Measurements from ENCODE around the gene HDGF.

Gene HDGF

GRCh38 chr1:156747742-156748669, 3.5 kb downstream of the HDGF start:
- TF ChIP-seq CTCF (IDR thresholded peaks at IDR 0.05; ENCODE audit: low read depth, low read length), result no peak
- in situ Hi-C loops (cut with HindIII; ENCODE audit: low sequenced_read_pairs), result no loop called here
- peak overlapping the region; percentile 83 for H3K4me3 ChIP-seq (ENCODE audit: low read depth, low read length)
- DNase-seq (ENCODE audit: low read depth, low spot score), result no peak

DNA sequence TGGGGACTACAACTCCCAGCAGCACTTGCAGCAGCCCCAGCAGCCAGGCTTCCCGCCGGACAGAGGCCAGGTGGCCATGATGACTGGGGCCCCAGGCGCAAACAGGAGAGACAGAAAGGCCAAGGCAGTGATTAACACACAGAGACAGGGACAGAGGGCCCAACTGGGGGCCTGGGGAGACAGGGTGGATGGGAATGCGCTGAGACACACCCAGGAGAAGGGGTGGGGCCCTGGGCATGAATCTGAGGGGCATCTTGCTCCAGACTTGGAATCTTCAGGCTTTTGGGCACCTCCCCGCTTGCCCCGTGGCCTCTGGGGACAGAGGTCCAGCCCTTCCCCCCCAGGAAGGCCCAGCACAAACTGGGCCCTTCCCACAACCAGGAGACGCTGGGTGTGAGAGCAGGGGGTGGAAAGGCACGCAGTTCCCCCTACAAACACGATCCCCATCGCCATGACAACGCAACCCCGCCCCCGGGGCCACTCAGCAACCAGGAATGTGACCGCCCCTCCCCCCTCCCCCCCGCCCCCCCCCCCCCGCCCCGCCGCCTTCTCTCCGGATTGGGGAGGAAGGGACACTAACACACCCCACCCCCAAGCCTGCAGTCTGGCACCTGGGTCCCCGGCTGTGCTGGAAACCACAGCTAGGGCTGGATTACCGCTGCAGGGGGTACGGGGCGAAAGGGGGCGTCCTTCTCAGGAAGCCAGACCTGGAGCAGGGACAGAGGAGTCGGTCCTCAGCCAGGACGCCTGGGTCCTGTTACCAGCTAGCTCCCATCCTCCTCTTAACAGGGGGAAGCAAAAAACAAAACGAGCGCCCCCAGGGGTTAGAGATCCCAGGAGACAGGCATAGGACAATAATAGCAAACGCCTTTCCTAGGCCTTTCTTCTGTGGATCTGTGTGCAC, 4.5 kb downstream of the HDGF start:
- in situ Hi-C loops (cut with HindIII; ENCODE audit: low sequenced_read_pairs), result no loop called here
- peak; percentile 25 for TF ChIP-seq CTCF (IDR thresholded peaks at IDR 0.05; ENCODE audit: low read depth, low read length)
- peak; percentile 91 for DNase-seq (ENCODE audit: low read depth, low spot score)
- H3K4me3 ChIP-seq (ENCODE audit: low read depth, low read length), result peak overlapping the region; percentile 42

DNA sequence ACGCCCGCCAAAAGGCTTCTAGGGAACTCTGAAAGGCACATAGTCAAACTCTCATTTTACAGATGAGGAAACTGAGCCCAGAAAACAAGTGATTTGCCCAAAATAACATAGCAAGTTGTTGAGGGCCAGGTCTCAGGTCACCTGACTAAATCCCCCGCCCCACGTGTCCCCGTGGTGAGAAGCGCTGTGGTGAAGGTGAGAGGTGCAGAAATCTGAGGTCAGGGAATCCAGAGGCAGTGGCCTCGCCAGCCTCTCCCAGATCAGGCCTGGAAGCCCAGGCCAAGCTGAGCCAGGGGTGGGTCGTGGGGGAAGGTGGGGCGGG, 5.1 kb downstream of the HDGF start:
- no peak for TF ChIP-seq CTCF (IDR thresholded peaks at IDR 0.05; ENCODE audit: low read depth, low read length)
- peak overlapping the region; percentile 42 for H3K4me3 ChIP-seq (ENCODE audit: low read depth, low read length)
- no peak for DNase-seq (ENCODE audit: low read depth, low spot score)
- in situ Hi-C loops (cut with HindIII; ENCODE audit: low sequenced_read_pairs), result no loop called here

DNA sequence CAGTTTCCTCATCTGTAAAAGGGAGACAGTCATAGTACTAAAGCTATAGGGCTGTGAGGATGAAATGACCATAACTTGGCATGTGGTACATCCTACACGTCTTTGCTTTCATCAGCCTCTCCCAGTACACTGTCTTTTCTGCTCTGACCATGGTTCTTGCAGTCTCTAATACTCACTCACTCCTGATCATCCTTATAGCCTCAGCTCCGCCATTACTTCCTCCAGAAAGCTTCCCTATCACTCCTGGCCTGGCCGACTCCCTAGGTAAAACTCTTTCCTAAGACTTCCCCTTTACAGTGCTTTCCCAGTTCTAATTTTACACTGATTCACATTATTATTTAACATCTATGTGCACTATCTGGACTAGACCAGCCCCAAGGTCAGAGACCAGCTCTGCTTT, 5.6 kb downstream of the HDGF start:
- no peak overlapping the region for H3K4me3 ChIP-seq (ENCODE audit: low read depth, low read length)

DNA sequence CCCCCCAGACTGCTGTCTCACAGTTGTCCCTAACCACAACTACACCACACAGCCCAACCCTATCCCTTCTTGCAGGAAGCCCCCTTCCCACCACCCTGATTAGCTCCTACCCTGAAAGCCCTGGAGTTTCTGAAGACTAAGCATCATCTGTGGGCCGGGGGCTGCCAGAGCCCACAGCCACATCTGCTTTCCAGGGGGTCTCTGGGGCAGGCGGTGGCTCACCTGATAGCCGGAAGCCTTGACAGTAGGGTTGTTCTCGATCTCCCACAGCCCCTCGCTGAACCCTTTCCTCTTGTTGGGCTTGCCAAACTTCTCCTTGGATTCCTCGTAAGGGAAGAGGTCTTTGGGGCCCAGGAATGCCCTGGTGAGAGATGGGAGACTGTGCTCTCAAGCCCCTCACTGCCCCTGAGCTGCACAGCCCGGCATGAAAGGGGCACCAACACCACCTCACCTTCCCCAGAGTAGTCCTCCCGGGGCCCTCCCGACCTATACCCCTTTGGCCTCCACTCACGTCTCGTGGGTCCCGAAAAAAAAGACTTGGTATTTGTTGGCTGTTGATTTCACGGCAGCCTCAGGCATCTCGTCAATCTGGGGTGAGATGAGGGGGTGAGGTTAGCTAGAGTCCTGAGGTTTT, 6.6 kb downstream of the HDGF start:
- in situ Hi-C loops (cut with HindIII; ENCODE audit: low sequenced_read_pairs), result no loop called here
- no peak overlapping the region for H3K4me3 ChIP-seq (ENCODE audit: low read depth, low read length)
- DNase-seq (ENCODE audit: low read depth, low spot score), result no peak
- TF ChIP-seq CTCF (IDR thresholded peaks at IDR 0.05; ENCODE audit: low read depth, low read length), result no peak

More for the DNA sequence above, 5.6 kb downstream of the HDGF start:
- TF ChIP-seq CTCF (IDR thresholded peaks at IDR 0.05; ENCODE audit: low read depth, low read length), result no peak
- DNase-seq (ENCODE audit: low read depth, low spot score), result no peak
- in situ Hi-C loops (cut with HindIII; ENCODE audit: low sequenced_read_pairs), result no loop called here

DNA sequence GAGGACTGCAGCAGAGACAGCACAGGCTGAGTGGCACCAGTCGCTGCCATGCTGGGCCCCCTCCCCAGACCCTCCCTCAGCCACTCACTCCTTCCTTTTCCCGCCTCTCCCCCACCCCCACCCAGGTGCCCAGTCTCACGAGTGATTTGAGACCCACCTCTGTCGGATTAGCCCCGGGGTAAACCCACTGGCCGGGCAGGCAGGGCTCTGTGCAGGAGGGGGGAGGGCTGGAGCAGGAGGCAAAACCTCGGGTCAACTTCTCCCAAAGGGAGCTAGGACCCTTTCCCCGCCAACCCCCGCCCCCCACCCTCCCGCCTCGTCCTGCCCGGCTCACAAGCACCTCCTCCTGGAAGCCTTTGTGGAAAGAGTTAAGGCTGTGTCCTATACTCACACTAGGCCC, 7.1 kb downstream of the HDGF start:
- in situ Hi-C loops (cut with HindIII; ENCODE audit: low sequenced_read_pairs), result no loop called here
- H3K4me3 ChIP-seq (ENCODE audit: low read depth, low read length), result no peak overlapping the region
- no peak for DNase-seq (ENCODE audit: low read depth, low spot score)
- TF ChIP-seq CTCF (IDR thresholded peaks at IDR 0.05; ENCODE audit: low read depth, low read length), result no peak

Measured in astrocyte of the spinal cord (primary cell).